ENCODE data around the gene SLC6A8. TPM values are rescaled to one million over a fixed set of nuclear protein-coding genes. Genes with fewer than 3 reads are reported as not detected.

The SLC6A8 gene
- total RNA-seq, 4 donors from 2014 or later, result 19.5 to 36.2 (median 25.4) TPM

GRCh38 chrX:153649915-153650782, 37.6 kb upstream of the SLC6A8 start:
- Histone ChIP-seq H3K9me3 (no peaks in the 10 kb centered on the region), H3K27me3 (peaks cover 0 to 51% (median 8%) of the 10 kb centered on the region in 4 donors), H3K36me3 (no peaks in the 10 kb centered on the region), H3K4me3 (no peak overlapping the region), H3K4me1 (peaks cover 0 to 21% (median 5%) of the 10 kb centered on the region in 3 donors), H3K27ac (no peak overlapping the region)
- intact Hi-C loops (cut with DNase I), result no loop called here
- TF ChIP-seq CTCF (IDR thresholded peaks at IDR 0.05) (no peak), POLR2A (IDR thresholded peaks at IDR 0.05) (no peak)
- WGBS, 2 donors, result 38% methylated on average over 3 of the region's 41 CpGs; no CpG with 5 or more reads in 1 of the 2 donors
- no peak for DNase-seq

- DNase-seq, result no peak
- no peak for TF ChIP-seq CTCF (IDR thresholded peaks at IDR 0.05)
- no peak for TF ChIP-seq POLR2A (IDR thresholded peaks at IDR 0.05)
- Histone ChIP-seq H3K27me3 (peaks cover 0 to 43% (median 5%) of the 10 kb centered on the region in 4 donors), H3K9me3 (no peaks in the 10 kb centered on the region), H3K36me3 (no peaks in the 10 kb centered on the region), H3K4me3 (no peak overlapping the region), H3K4me1 (peaks cover 0 to 21% (median 5%) of the 10 kb centered on the region in 3 donors), H3K27ac (no peak overlapping the region)
- intact Hi-C loops (cut with DNase I), result no loop called here
- WGBS, 2 donors, result 77 to 83% methylated on average over 3 to 4 of the region's 13 CpGs
Measured at GRCh38 chrX:153650959-153651358, 36.8 kb upstream of the SLC6A8 start.

GRCh38 chrX:153651540-153652079, 36.1 kb upstream of the SLC6A8 start:
- peaks cover 0 to 36% (median 3%) of the 10 kb centered on the region in 4 donors for H3K27me3 ChIP-seq
- WGBS, 2 donors, result 0 to 74% methylated on average over 1 to 3 of the region's 9 CpGs
- H3K36me3 ChIP-seq, result no peaks in the 10 kb centered on the region
- TF ChIP-seq POLR2A (IDR thresholded peaks at IDR 0.05), result no peak
- peak in 4 of 6 experiments; percentile 8 to 36 (median 15) for TF ChIP-seq CTCF (IDR thresholded peaks at IDR 0.05)
- no peak overlapping the region for H3K27ac ChIP-seq
- DNase-seq, result no peak
- intact Hi-C loops (cut with DNase I), result no loop called here
- H3K4me3 ChIP-seq, result no peak overlapping the region
- H3K9me3 ChIP-seq, result no peaks in the 10 kb centered on the region
- peaks cover 0 to 14% (median 5%) of the 10 kb centered on the region in 3 donors for H3K4me1 ChIP-seq

- Histone ChIP-seq H3K27ac (no peak overlapping the region), H3K4me3 (no peak overlapping the region), H3K36me3 (no peaks in the 10 kb centered on the region), H3K9me3 (no peaks in the 10 kb centered on the region), H3K4me1 (no peaks in the 10 kb centered on the region), H3K27me3 (peaks cover 0 to 17% (median 0%) of the 10 kb centered on the region in 4 donors)
- no peak for DNase-seq
- WGBS, 2 donors, result 77 to 79% methylated on average over 2 of the region's 2 CpGs
- TF ChIP-seq CTCF (IDR thresholded peaks at IDR 0.05) (no peak), POLR2A (IDR thresholded peaks at IDR 0.05) (no peak)
- intact Hi-C loops (cut with DNase I), result no loop called here
Measured at GRCh38 chrX:153653556-153653955, 34.2 kb upstream of the SLC6A8 start.

GRCh38 chrX:153657161-153657560, 30.6 kb upstream of the SLC6A8 start:
- no peak overlapping the region for H3K4me3 ChIP-seq
- intact Hi-C loops (cut with DNase I), result no loop called here
- WGBS, 2 donors, result 75 to 82% methylated on average over 1 to 9 of the region's 9 CpGs
- DNase-seq, result no peak
- H3K36me3 ChIP-seq, result no peaks in the 10 kb centered on the region
- TF ChIP-seq CTCF (IDR thresholded peaks at IDR 0.05), result no peak
- no peak for TF ChIP-seq POLR2A (IDR thresholded peaks at IDR 0.05)
- H3K27ac ChIP-seq, result no peak overlapping the region
- H3K4me1 ChIP-seq, result no peaks in the 10 kb centered on the region
- no peaks in the 10 kb centered on the region for H3K9me3 ChIP-seq
- H3K27me3 ChIP-seq, result peaks cover 0 to 13% (median 5%) of the 10 kb centered on the region in 4 donors
